Astrocyte (in vitro differentiated cells and primary cell): ENCODE data around the gene NLN. TPM values are rescaled to one million over a fixed set of nuclear protein-coding genes. Genes with fewer than 3 reads are reported as not detected.

ENCODE experiments used
- DNase-seq: peaks from one replicate; pipeline ENCODE4 v3.0.0-alpha.2; 2010; ENCODE audit warnings: low read depth
- FAIRE-seq: peaks from 2 replicates; lab custom pipeline; 2011; peaks lifted over from hg19 to GRCh38; lab: Jason Lieb, UNC
- H2AFZ ChIP-seq: 2 replicates; pipeline ENCODE4 v1.6.0; 2012; ENCODE audit warnings: low read depth, low read length, inconsistent platforms
- H3K27ac ChIP-seq: 2 replicates; pipeline ENCODE4 v1.5.1; 2011; ENCODE audit warnings: low read depth, low read length, inconsistent platforms
- H3K27me3 ChIP-seq: 2 replicates; pipeline ENCODE4 v1.6.0; 2011; ENCODE audit warnings: low read length, inconsistent platforms; ENCODE audit not compliant: insufficient read depth
- H3K36me3 ChIP-seq: 2 replicates; pipeline ENCODE4 v1.5.1; 2011; ENCODE audit warnings: low read length, inconsistent platforms; ENCODE audit not compliant: insufficient read depth
- H3K4me1 ChIP-seq: 2 replicates; pipeline ENCODE4 v1.5.1; 2011; ENCODE audit warnings: low read length, inconsistent platforms; ENCODE audit not compliant: insufficient read depth
- H3K4me2 ChIP-seq: 2 replicates; pipeline ENCODE4 v1.6.0; 2012; ENCODE audit warnings: low read length, inconsistent platforms
- H3K4me3 ChIP-seq: 2 replicates; pipeline ENCODE4 v1.5.1; 2011; ENCODE audit warnings: low read depth, mild to moderate bottlenecking, low read length, inconsistent platforms; ENCODE audit not compliant: insufficient read depth
- H3K79me2 ChIP-seq: 2 replicates; pipeline ENCODE4 v1.6.0; 2012; ENCODE audit warnings: mild to moderate bottlenecking, low read length, inconsistent platforms; ENCODE audit not compliant: insufficient read depth
- H3K9ac ChIP-seq: 2 replicates; pipeline ENCODE4 v1.6.0; 2012; ENCODE audit warnings: mild to moderate bottlenecking, low read length, inconsistent platforms
- H3K9me3 ChIP-seq: 2 replicates; pipeline ENCODE4 v1.5.1; 2012; ENCODE audit warnings: low read depth, mild to moderate bottlenecking, low read length, inconsistent platforms; ENCODE audit not compliant: insufficient read depth
- H4K20me1 ChIP-seq: 2 replicates; pipeline ENCODE4 v1.6.0; 2012; ENCODE audit warnings: low read length, inconsistent platforms; ENCODE audit not compliant: insufficient read depth
- H3K27ac Mint-ChIP-seq: one replicate; pipeline ENCODE4 v1.8.0; 2021; ENCODE audit warnings: mild to moderate bottlenecking, mixed read lengths; ENCODE audit not compliant: unreplicated experiment
- H3K27me3 Mint-ChIP-seq: one replicate; pipeline ENCODE4 v1.8.0; 2021; ENCODE audit warnings: low read depth, mixed read lengths; ENCODE audit not compliant: unreplicated experiment
- H3K36me3 Mint-ChIP-seq: one replicate; pipeline ENCODE4 v1.8.0; 2021; ENCODE audit warnings: low read depth, mixed read lengths; ENCODE audit not compliant: unreplicated experiment
- H3K4me1 Mint-ChIP-seq: one replicate; pipeline ENCODE4 v1.8.0; 2021; ENCODE audit warnings: low read depth, mixed read lengths; ENCODE audit not compliant: unreplicated experiment
- H3K4me3 Mint-ChIP-seq: one replicate; pipeline ENCODE4 v1.8.0; 2021; ENCODE audit warnings: mild to moderate bottlenecking, moderate library complexity, mixed read lengths; ENCODE audit not compliant: unreplicated experiment
- H3K9me3 Mint-ChIP-seq: one replicate; pipeline ENCODE4 v1.8.0; 2021; ENCODE audit warnings: mild to moderate bottlenecking, mixed read lengths; ENCODE audit not compliant: unreplicated experiment
- EZH2 ChIP-seq: IDR thresholded peaks from 2 replicates; pipeline ENCODE4 v1.6.1; 2012; ENCODE audit warnings: mild to moderate bottlenecking, low read length, inconsistent platforms; ENCODE audit not compliant: insufficient read depth
- total RNA-seq: library from RNA; stranded (reverse); gene quantifications from 2 replicates; pipeline ENCODE4 v1.2.1, GENCODE V29; 2021
- TF ChIP-seq, protein P1 (sequence below): IDR thresholded peaks from 2 replicates; pipeline ENCODE4 v1.5.1; 2011; ENCODE audit warnings: low read depth, mild to moderate bottlenecking, inconsistent platforms, low read length, moderate library complexity; ENCODE audit not compliant: insufficient read depth

The NLN gene
- total RNA-seq, 1 donor from 2014 or later: 65.2 TPM

- H3K9ac ChIP-seq: no peak overlapping the region
- H2AFZ ChIP-seq: no peak overlapping the region
- H3K4me2 ChIP-seq: no peak overlapping the region
- DNase-seq (no peak), FAIRE-seq (no peak)
- no peaks in the 10 kb centered on the region for H3K27me3 ChIP-seq
- no peaks in the 10 kb centered on the region for H3K27me3 Mint-ChIP-seq
- no peaks in the 10 kb centered on the region for H3K79me2 ChIP-seq
- no peaks in the 10 kb centered on the region for H3K9me3 ChIP-seq
- TF ChIP-seq, protein P1, sequence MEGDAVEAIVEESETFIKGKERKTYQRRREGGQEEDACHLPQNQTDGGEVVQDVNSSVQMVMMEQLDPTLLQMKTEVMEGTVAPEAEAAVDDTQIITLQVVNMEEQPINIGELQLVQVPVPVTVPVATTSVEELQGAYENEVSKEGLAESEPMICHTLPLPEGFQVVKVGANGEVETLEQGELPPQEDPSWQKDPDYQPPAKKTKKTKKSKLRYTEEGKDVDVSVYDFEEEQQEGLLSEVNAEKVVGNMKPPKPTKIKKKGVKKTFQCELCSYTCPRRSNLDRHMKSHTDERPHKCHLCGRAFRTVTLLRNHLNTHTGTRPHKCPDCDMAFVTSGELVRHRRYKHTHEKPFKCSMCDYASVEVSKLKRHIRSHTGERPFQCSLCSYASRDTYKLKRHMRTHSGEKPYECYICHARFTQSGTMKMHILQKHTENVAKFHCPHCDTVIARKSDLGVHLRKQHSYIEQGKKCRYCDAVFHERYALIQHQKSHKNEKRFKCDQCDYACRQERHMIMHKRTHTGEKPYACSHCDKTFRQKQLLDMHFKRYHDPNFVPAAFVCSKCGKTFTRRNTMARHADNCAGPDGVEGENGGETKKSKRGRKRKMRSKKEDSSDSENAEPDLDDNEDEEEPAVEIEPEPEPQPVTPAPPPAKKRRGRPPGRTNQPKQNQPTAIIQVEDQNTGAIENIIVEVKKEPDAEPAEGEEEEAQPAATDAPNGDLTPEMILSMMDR: no peak
- no peak for TF ChIP-seq EZH2
- peaks cover 16% of the 10 kb centered on the region for H3K36me3 Mint-ChIP-seq
- H3K27ac ChIP-seq: no peak overlapping the region
- peaks cover 24% of the 10 kb centered on the region for H3K4me1 ChIP-seq
- H3K4me3 Mint-ChIP-seq: no peak overlapping the region
- peaks cover 23% of the 10 kb centered on the region for H3K4me1 Mint-ChIP-seq
- no peak overlapping the region for H3K27ac Mint-ChIP-seq
- H3K9me3 Mint-ChIP-seq: peaks cover 3% of the 10 kb centered on the region
- H4K20me1 ChIP-seq: no peaks in the 10 kb centered on the region
- no peak overlapping the region for H3K4me3 ChIP-seq
- peaks cover 7% of the 10 kb centered on the region for H3K36me3 ChIP-seq
Observed at GRCh38 chr5:65799857-65800256, 77.9 kb downstream of the NLN start.

GRCh38 chr5:65800775-65801174, 78.8 kb downstream of the NLN start:
- H3K9me3 Mint-ChIP-seq: peaks cover 3% of the 10 kb centered on the region
- Histone ChIP-seq H3K9ac (peak overlapping the region; percentile 28), H4K20me1 (no peaks in the 10 kb centered on the region), H3K27me3 (no peaks in the 10 kb centered on the region), H3K9me3 (no peaks in the 10 kb centered on the region), H3K4me3 (no peak overlapping the region), H2AFZ (no peak overlapping the region), H3K79me2 (no peaks in the 10 kb centered on the region), H3K4me1 (peaks cover 24% of the 10 kb centered on the region), H3K27ac (peak overlapping the region; percentile 54), H3K4me2 (peak overlapping the region; percentile 44), H3K36me3 (peaks cover 7% of the 10 kb centered on the region)
- FAIRE-seq (no peak), DNase-seq (no peak)
- TF ChIP-seq, protein P1: no peak
- TF ChIP-seq EZH2: no peak
- no peak overlapping the region for H3K4me3 Mint-ChIP-seq
- peak overlapping the region; percentile 48 for H3K27ac Mint-ChIP-seq
- no peaks in the 10 kb centered on the region for H3K27me3 Mint-ChIP-seq
- peaks cover 17% of the 10 kb centered on the region for H3K36me3 Mint-ChIP-seq
- peaks cover 25% of the 10 kb centered on the region for H3K4me1 Mint-ChIP-seq

- Histone ChIP-seq H3K79me2 (no peaks in the 10 kb centered on the region), H3K4me3 (no peak overlapping the region), H3K27me3 (no peaks in the 10 kb centered on the region), H3K9me3 (no peaks in the 10 kb centered on the region), H3K36me3 (peaks cover 7% of the 10 kb centered on the region), H3K4me1 (peaks cover 24% of the 10 kb centered on the region), H3K9ac (peak overlapping the region; percentile 28), H3K4me2 (peak overlapping the region; percentile 44), H2AFZ (no peak overlapping the region), H3K27ac (peak overlapping the region; percentile 54), H4K20me1 (no peaks in the 10 kb centered on the region)
- DNase-seq (peak; percentile 83), FAIRE-seq (peak; percentile 66)
- Mint-ChIP-seq H3K36me3 (peaks cover 21% of the 10 kb centered on the region), H3K4me1 (peaks cover 20% of the 10 kb centered on the region), H3K27me3 (no peaks in the 10 kb centered on the region), H3K4me3 (no peak overlapping the region), H3K9me3 (peaks cover 3% of the 10 kb centered on the region), H3K27ac (peak overlapping the region; percentile 48)
- TF ChIP-seq EZH2: no peak
- TF ChIP-seq, protein P1: no peak
Observed at GRCh38 chr5:65801352-65801783, 79.4 kb downstream of the NLN start.
